DMS79 treated with DMSO at 0.1 percent for 48 hours (cell line): ENCODE results near the gene CHRNA3.
"Not testable (repeated sequence)": the region's sequence is repeated elsewhere in the genome, so short reads cannot be mapped to it uniquely, and the experiment has no call there.

Experiments
- DNase-seq: peaks from one replicate; lab custom pipeline; 2025; lab: John Stamatoyannopoulos, UW

Gene CHRNA3

DNA sequence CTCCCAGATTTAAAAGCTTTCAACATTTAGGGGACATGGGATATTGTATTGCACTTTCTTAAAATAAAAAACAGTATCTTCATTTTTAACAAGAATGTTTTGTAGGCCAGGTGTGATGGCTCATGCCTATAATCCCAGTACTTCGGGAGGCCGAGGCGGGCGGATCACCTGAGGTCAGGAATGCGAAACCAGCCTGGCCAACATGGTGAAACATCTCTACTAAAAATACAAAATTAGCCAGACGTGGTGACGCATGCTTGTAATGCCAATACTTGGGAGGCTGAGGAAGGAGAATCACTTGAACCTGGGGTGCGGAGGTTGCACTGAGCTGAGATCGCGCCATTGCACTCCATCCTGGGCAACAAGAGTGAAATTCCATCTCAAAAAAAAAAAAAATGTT, 60.6 kb downstream of the CHRNA3 start:
- not testable (repeated sequence) for DNase-seq

DNA sequence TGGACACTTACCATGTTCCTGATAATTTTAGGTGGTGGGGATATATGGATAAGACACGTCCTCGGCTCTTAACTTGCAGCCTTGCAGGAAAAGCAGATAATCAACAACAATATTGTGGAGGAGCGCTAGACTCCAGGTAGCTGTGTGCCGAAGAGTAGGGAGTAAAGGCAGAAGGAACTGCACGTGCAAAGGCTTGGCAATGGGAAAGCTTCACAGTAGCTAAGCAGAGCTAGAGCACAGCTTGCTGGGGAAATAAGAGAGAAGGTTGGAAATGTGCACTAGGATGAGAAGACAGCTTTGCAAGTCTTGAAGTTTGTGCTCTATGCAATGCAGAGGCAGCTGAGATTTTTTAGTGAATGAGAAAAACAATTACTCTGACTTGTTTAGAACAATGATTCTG, 68.2 kb downstream of the CHRNA3 start:
- DNase-seq = no peak

DNA sequence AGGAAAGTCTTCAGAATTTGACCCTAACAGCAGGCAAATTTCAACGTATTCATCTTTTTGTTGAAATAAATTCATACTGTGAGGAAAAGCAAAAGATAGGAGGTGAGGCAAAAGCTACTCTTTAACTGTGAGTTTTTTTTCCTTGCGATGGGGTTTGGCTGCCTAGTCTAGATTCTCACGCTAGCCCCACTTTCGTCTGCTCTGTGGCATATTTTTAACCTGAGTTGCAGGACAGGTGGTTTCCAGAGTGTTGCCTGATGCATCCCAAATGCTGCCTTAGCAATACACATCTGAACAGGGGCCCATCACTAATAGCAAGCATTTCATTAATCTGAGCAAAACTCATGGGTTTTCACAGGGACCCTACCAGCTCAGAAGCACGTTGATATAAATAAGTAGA, 68.9 kb downstream of the CHRNA3 start:
- no peak for DNase-seq

DNA sequence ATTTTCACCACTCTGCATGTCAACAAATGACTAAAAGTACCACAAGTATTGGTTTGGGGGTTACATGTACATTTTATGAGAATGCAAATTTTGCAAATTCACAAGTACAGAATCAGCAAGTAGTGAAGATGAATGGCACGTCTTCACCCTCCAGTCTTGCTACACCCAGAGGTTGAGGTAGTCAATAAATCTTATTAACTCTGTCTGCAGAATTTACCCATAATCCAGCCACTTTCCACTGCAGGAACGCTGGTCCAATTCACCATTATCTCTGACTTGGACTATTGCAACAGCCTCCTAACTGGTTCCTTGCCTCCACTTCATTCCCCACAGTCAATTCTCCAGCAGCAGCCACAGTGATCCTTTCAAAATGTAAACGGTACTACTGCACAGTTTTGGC, 70.0 kb downstream of the CHRNA3 start:
- no peak for DNase-seq

DNA sequence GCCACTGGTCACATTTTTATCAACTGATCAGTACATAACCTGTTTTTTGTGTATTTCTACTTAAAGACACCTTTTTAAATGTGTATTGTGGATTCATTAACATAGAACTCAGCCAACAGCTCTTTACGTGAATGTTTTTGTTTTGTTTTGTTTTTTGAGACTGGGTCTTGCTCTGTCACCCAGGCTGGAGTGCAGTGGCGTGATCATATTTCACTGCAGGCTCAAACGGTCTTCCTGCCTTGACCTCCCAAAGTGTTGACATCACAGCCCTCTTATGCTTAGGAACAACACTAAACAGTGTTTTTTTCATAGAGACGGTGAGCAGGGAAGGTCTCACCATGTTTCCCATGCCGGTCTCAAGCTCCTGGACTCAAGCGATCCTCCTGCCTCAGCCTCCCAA, 70.6 kb downstream of the CHRNA3 start:
- DNase-seq = no peak
